HepG2 (cell line): ENCODE measurements around the gene RNGTT. TPM values are rescaled to one million over a fixed set of nuclear protein-coding genes. Genes with fewer than 3 reads are reported as not detected.

ENCODE experiments used
- CENPT ChIP-seq: sonication (generic); formaldehyde crosslinking; IDR thresholded peaks from 2 replicates; pipeline ENCODE4 v1.8.0; 2022; ENCODE audit warnings: low read depth, mild to moderate bottlenecking, moderate library complexity, missing genetic modification reagents
- FLYWCH1 ChIP-seq: sonication (generic); formaldehyde crosslinking; IDR thresholded peaks from 2 replicates; pipeline ENCODE4 v1.8.1; 2023; ENCODE audit warnings: mild to moderate bottlenecking, missing genetic modification reagents
- FOXK1 ChIP-seq: sonication (generic); formaldehyde crosslinking; IDR thresholded peaks from 2 replicates; pipeline ENCODE4 v1.4.0; 2020; ENCODE audit warnings: low read depth, missing genetic modification reagents, borderline replicate concordance
- ISL2 ChIP-seq: sonication (generic); formaldehyde crosslinking; IDR thresholded peaks from 2 replicates; pipeline ENCODE4 v1.5.0; 2020; ENCODE audit warnings: missing genetic modification reagents
- KLF11 ChIP-seq: IDR thresholded peaks from 2 replicates; pipeline ENCODE4 v1.6.1; 2016; ENCODE audit warnings: missing compliant biosample characterization
- NCOR1 ChIP-seq: fragments of 200-600 bp; sonication (generic); IDR thresholded peaks from 2 replicates; pipeline ENCODE4 v1.7.0; 2017; ENCODE audit warnings: antibody characterized with exemption, low read length, borderline replicate concordance
- PLRG1 ChIP-seq: fragments of 450-650 bp; conservative IDR thresholded peaks from 2 replicates; pipeline ENCODE4 v1.6.1; 2016
- RCOR2 ChIP-seq: IDR thresholded peaks from 2 replicates; pipeline ENCODE4 v1.6.1; 2016; ENCODE audit warnings: missing biosample characterization, missing genetic modification reagents
- ZBTB7A ChIP-seq: sonication (generic); formaldehyde crosslinking; IDR thresholded peaks from 2 replicates; pipeline ENCODE4 v1.8.0; 2022; ENCODE audit warnings: mild to moderate bottlenecking, missing genetic modification reagents
- ZNF619 ChIP-seq: sonication (generic); formaldehyde crosslinking; IDR thresholded peaks from 2 replicates; pipeline ENCODE4 v1.4.0; 2020; ENCODE audit warnings: mild to moderate bottlenecking, missing genetic modification reagents
- ZSCAN25 ChIP-seq: sonication (generic); formaldehyde crosslinking; IDR thresholded peaks from 2 replicates; pipeline ENCODE4 v1.8.0; 2022; ENCODE audit warnings: mild to moderate bottlenecking, missing genetic modification reagents
- ZZZ3 ChIP-seq: sonication (generic); formaldehyde crosslinking; IDR thresholded peaks from 2 replicates; pipeline ENCODE4 v1.4.0; 2020; ENCODE audit warnings: missing genetic modification reagents, mild to moderate bottlenecking, borderline replicate concordance
- polyA plus RNA-seq, 8 experiments: library from polyadenylated mRNA; depleted of rRNA in 3 of 8; stranded (reverse) in 7 of 8; unstranded in 1 of 8; fragments of >200 nt; fragmentation: Illumina TruSeq in 4 of 8; extraction: Trizol in 4 of 8; gene quantifications; 2 replicates each; pipeline versions ENCODE4 v1.2.1 to v1.2.3, GENCODE V29; 2011 to 2016; ENCODE audit warnings: low read depth in 4 of 8, missing spikeins in 1 of 8, mixed read lengths in 1 of 8; ENCODE audit not compliant: insufficient read depth in 1 of 8
- total RNA-seq, 5 experiments: library from RNA; depleted of rRNA; stranded (reverse); fragments of >200 nt; fragmentation: Illumina TruSeq; extraction: Trizol; gene quantifications; 2 replicates each; pipeline ENCODE4 v1.2.3, GENCODE V29; 2016; ENCODE audit warnings: low read depth in 1 of 5
- TF ChIP-seq, protein P1 (sequence below), 2 experiments: fragments of 450-650 bp in 1 of 2; sonication (generic) in 1 of 2; formaldehyde crosslinking in 1 of 2; IDR thresholded peaks; 2 replicates each; pipeline versions ENCODE4 v1.6.1 to v1.8.0; 2016 to 2022; ENCODE audit warnings: antibody characterized with exemption in 1 of 2, mild to moderate bottlenecking in 1 of 2, missing genetic modification reagents in 1 of 2
- TF ChIP-seq, protein P2 (sequence below): IDR thresholded peaks from 2 replicates; pipeline ENCODE4 v1.6.1; 2018; ENCODE audit warnings: missing genetic modification reagents
- TF ChIP-seq, protein P3 (sequence below): sonication (generic); formaldehyde crosslinking; IDR thresholded peaks from 2 replicates; pipeline ENCODE4 v1.4.0; 2020; ENCODE audit warnings: missing genetic modification reagents, low read depth, mild to moderate bottlenecking, borderline replicate concordance
- TF ChIP-seq, protein P4 (sequence below): sonication (generic); formaldehyde crosslinking; IDR thresholded peaks from 2 replicates; pipeline ENCODE4 v1.8.1; 2023; ENCODE audit warnings: missing genetic modification reagents, inconsistent platforms, borderline replicate concordance
- TF ChIP-seq, protein P5 (sequence below): sonication (generic); formaldehyde crosslinking; IDR thresholded peaks from 2 replicates; pipeline ENCODE4 v1.8.1; 2023; ENCODE audit warnings: mild to moderate bottlenecking, moderate library complexity, missing genetic modification reagents

Gene RNGTT
- total and polyA plus RNA-seq, 2 of the 13 experiments (the other 11 are each of a cell fraction or from before 2014, with no cell fraction given): 6.0 to 22.6 TPM

DNA sequence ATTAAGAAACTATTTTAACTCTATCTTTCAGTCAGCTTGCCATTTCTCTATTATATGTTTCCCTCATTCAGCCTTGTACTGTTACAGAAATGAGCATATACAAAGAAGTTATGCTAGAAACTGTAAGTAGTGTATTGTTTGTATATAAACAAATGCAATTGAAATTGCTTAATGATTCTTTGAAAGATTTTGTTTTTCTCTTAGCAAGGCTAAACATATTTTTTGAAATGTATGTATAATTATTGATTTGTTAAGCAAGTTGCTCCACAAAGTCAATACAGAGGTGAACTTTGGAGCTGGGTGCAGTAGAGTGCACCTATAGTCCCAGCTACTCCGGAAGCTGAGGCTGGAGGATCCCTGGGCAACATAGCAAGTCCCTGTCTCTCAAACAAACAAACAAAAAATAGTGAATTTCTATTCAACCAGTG, 253.6 kb downstream of the RNGTT start (continued):
- TF ChIP-seq FOXK1 (peak; percentile 76; the same call in 1 of the 2 replicates), CENPT (CRISPR knock-in tag) (no peak), ISL2 (CRISPR knock-in tag) (peak; percentile 86), ZBTB7A (CRISPR knock-in tag) (no peak), ZSCAN25 (CRISPR knock-in tag) (no peak), FLYWCH1 (CRISPR knock-in tag) (no peak), PLRG1 (no peak), RCOR2 (CRISPR knock-in tag) (peak; percentile 94), KLF11 (CRISPR knock-in tag) (no peak), ZZZ3 (no peak), ZNF619 (no peak), NCOR1 (peak; percentile 100)
- TF ChIP-seq, protein P1, sequence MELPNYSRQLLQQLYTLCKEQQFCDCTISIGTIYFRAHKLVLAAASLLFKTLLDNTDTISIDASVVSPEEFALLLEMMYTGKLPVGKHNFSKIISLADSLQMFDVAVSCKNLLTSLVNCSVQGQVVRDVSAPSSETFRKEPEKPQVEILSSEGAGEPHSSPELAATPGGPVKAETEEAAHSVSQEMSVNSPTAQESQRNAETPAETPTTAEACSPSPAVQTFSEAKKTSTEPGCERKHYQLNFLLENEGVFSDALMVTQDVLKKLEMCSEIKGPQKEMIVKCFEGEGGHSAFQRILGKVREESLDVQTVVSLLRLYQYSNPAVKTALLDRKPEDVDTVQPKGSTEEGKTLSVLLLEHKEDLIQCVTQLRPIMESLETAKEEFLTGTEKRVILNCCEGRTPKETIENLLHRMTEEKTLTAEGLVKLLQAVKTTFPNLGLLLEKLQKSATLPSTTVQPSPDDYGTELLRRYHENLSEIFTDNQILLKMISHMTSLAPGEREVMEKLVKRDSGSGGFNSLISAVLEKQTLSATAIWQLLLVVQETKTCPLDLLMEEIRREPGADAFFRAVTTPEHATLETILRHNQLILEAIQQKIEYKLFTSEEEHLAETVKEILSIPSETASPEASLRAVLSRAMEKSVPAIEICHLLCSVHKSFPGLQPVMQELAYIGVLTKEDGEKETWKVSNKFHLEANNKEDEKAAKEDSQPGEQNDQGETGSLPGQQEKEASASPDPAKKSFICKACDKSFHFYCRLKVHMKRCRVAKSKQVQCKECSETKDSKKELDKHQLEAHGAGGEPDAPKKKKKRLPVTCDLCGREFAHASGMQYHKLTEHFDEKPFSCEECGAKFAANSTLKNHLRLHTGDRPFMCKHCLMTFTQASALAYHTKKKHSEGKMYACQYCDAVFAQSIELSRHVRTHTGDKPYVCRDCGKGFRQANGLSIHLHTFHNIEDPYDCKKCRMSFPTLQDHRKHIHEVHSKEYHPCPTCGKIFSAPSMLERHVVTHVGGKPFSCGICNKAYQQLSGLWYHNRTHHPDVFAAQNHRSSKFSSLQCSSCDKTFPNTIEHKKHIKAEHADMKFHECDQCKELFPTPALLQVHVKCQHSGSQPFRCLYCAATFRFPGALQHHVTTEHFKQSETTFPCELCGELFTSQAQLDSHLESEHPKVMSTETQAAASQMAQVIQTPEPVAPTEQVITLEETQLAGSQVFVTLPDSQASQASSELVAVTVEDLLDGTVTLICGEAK (IDR thresholded peaks at IDR 0.05): no peak
- TF ChIP-seq, protein P1 (CRISPR knock-in tag; IDR thresholded peaks at IDR 0.05): no peak; the same call in 1 of the 2 replicates
- TF ChIP-seq, protein P2, sequence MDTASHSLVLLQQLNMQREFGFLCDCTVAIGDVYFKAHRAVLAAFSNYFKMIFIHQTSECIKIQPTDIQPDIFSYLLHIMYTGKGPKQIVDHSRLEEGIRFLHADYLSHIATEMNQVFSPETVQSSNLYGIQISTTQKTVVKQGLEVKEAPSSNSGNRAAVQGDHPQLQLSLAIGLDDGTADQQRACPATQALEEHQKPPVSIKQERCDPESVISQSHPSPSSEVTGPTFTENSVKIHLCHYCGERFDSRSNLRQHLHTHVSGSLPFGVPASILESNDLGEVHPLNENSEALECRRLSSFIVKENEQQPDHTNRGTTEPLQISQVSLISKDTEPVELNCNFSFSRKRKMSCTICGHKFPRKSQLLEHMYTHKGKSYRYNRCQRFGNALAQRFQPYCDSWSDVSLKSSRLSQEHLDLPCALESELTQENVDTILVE (CRISPR knock-in tag): no peak
- TF ChIP-seq, protein P3, sequence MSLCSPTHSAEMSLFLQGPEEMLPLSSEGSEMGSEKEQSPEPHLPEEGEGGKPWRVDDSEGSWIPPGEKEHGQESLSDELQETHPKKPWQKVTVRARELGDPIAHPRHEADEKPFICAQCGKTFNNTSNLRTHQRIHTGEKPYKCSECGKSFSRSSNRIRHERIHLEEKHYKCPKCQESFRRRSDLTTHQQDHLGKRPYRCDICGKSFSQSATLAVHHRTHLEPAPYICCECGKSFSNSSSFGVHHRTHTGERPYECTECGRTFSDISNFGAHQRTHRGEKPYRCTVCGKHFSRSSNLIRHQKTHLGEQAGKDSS (CRISPR knock-in tag): no peak
- TF ChIP-seq, protein P4, sequence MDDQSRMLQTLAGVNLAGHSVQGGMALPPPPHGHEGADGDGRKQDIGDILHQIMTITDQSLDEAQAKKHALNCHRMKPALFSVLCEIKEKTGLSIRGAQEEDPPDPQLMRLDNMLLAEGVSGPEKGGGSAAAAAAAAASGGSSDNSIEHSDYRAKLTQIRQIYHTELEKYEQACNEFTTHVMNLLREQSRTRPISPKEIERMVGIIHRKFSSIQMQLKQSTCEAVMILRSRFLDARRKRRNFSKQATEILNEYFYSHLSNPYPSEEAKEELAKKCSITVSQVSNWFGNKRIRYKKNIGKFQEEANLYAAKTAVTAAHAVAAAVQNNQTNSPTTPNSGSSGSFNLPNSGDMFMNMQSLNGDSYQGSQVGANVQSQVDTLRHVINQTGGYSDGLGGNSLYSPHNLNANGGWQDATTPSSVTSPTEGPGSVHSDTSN (CRISPR knock-in tag): no peak
- TF ChIP-seq, protein P5, sequence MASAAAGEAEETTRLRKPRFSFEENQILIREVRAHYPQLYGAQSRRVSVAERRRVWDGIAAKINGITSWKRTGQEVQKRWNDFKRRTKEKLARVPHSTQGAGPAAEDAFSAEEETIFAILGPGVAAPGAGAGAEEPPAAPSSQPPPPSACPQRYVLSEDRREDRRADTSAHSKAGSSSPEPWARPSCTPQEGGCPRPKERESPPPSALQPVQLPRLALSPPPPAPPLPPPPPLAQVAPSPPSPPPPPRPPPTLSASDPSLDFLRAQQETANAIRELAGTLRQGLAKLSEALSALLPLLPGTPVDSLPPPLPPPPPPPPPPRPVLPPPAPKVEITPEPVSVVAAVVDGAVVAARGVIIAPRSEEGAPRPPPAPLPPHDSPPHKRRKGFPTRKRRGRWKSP: no peak
